Activated naive CD8-positive, alpha-beta T cell treated with anti-CD3 and anti-CD28 coated beads for 36 hours (primary cell): Measurements from ENCODE around the gene IGSF9. TPM values are rescaled to one million over a fixed set of nuclear protein-coding genes. Genes with fewer than 3 reads are reported as not detected.
"Not testable (repeated sequence)": the region's sequence is repeated elsewhere in the genome, so short reads cannot be mapped to it uniquely, and the experiment has no call there.

ENCODE experiments used
- DNase-seq: peaks from one replicate; pipeline ENCODE4 v3.0.0; 2021
- H3K27ac Mint-ChIP-seq: one replicate; pipeline ENCODE4 v1.8.0; 2022; ENCODE audit warnings: mild to moderate bottlenecking, moderate library complexity, mixed read lengths
- H3K27me3 Mint-ChIP-seq: one replicate; pipeline ENCODE4 v1.8.0; 2022; ENCODE audit warnings: mild to moderate bottlenecking, mixed read lengths
- H3K36me3 Mint-ChIP-seq: one replicate; pipeline ENCODE4 v1.8.0; 2021; ENCODE audit warnings: mild to moderate bottlenecking, mixed read lengths
- H3K4me1 Mint-ChIP-seq: one replicate; pipeline ENCODE4 v1.8.0; 2021; ENCODE audit warnings: mixed read lengths
- H3K4me3 Mint-ChIP-seq: one replicate; pipeline ENCODE4 v1.8.0; 2022; ENCODE audit warnings: mild to moderate bottlenecking, moderate library complexity, mixed read lengths
- H3K9me3 Mint-ChIP-seq: one replicate; pipeline ENCODE4 v1.8.0; 2022; ENCODE audit warnings: mixed read lengths
- total RNA-seq, 2 experiments: library from RNA; stranded (reverse); gene quantifications; one replicate each; pipeline ENCODE4 v1.2.3, GENCODE V29; 2021

The IGSF9 gene
- total RNA-seq, 2 experiments from 2014 or later = 0.08 TPM; not detected in 1

DNA sequence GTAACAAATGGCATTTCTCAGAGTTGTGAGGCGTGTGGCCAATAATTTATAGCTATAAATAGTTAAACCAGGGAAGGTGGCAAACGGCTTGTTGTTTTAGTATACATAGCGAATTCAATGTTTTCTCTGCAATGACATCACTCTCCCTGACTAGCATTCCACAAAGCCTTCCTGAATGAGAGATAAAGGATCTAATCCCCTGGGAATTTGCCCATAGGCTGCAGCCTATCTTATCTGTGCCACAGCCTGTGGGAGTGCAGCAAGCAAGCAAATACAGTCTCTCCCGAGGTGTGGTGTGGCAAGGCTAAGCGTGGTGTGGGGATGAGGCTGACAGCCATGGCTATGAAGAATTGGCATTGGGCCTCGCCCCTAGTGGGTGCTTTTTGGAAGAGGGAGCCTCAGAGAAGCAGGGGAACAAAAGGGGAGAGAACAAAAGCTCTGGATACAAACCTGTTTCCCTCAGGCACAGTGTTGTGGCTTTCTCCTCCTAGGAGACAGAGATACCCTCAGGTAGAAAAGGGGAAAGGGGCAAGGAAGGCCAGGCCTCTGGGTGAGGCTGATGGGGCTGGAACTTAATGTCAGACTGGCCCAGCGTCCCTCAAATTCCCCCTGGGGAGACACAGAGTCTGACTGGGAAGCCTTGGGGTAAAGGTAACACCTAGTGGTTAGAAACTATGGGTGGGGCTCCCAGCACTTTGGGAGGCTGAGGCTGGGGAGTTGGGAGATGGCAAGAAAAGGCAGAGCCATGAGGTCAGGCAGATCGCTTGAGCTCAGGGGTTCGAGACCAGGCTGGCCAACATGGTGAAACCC lies 29.0 kb downstream of the IGSF9 start:
- DNase-seq = no peak
- Mint-ChIP-seq H3K27ac (no peak overlapping the region), H3K4me1 (peaks cover 54% of the 10 kb centered on the region), H3K4me3 (no peak overlapping the region), H3K27me3 (no peaks in the 10 kb centered on the region), H3K9me3 (no peaks in the 10 kb centered on the region), H3K36me3 (peaks cover 39% of the 10 kb centered on the region)

- Mint-ChIP-seq H3K4me1 (peaks cover 54% of the 10 kb centered on the region), H3K4me3 (no peak overlapping the region), H3K36me3 (peaks cover 33% of the 10 kb centered on the region), H3K27me3 (no peaks in the 10 kb centered on the region), H3K27ac (no peak overlapping the region), H3K9me3 (no peaks in the 10 kb centered on the region)
- DNase-seq = no peak
These were observed 29.7 kb downstream of the IGSF9 start for GRCh38 chr1:159915571-159916241.

- DNase-seq = no peak
- H3K27me3 Mint-ChIP-seq = no peaks in the 10 kb centered on the region
- H3K4me3 Mint-ChIP-seq = no peak overlapping the region
- H3K27ac Mint-ChIP-seq = peak overlapping the region; percentile 13
- peaks cover 56% of the 10 kb centered on the region for H3K4me1 Mint-ChIP-seq
- H3K9me3 Mint-ChIP-seq = no peaks in the 10 kb centered on the region
- peaks cover 21% of the 10 kb centered on the region for H3K36me3 Mint-ChIP-seq
These were observed 31.0 kb downstream of the IGSF9 start for GRCh38 chr1:159914252-159915018.

DNA sequence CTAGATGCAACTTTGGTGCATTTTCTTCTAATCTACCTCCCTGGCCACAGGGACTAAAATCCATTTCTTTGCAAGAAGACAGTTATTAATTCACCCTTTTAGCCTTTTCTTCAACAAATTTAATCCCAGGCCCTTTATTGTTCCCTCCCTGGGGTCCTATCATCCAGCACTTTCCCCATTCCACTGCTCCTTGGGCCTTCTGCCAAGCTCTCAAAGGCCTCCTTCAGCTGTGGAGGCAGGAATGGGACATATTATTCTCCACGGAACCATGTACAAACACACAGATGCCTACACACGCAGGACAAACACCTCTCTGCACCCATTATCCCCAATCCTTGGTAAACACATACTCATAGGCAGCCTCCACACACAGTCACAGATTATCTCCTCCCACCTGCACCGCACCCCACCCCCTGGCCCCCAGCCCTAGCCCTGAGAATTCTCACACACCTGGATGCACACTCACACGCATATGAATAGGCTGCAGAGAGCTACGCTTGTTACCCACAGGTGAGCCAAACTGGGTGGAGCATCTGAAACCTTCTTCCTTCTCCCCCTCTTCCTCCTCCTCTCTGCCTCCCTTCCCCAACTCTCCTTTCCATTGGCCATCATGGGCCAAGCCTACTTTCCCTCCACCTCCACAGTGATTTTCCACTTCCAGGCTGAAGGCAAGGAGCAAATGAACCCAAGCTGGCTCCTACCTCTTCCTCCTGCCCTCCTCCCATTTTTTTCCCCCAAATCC lies 31.8 kb downstream of the IGSF9 start:
- Mint-ChIP-seq H3K4me3 (no peak overlapping the region), H3K9me3 (no peaks in the 10 kb centered on the region), H3K27ac (no peak overlapping the region), H3K4me1 (peaks cover 56% of the 10 kb centered on the region), H3K27me3 (no peaks in the 10 kb centered on the region), H3K36me3 (peaks cover 15% of the 10 kb centered on the region)
- no peak for DNase-seq

GRCh38 chr1:159911326-159912070 lies 33.9 kb downstream of the IGSF9 start:
- no peak for DNase-seq
- peak overlapping the region; percentile 89 for H3K27ac Mint-ChIP-seq
- peaks cover 5% of the 10 kb centered on the region for H3K36me3 Mint-ChIP-seq
- no peaks in the 10 kb centered on the region for H3K27me3 Mint-ChIP-seq
- peaks cover 48% of the 10 kb centered on the region for H3K4me1 Mint-ChIP-seq
- H3K9me3 Mint-ChIP-seq = no peaks in the 10 kb centered on the region
- H3K4me3 Mint-ChIP-seq = no peak overlapping the region

DNA sequence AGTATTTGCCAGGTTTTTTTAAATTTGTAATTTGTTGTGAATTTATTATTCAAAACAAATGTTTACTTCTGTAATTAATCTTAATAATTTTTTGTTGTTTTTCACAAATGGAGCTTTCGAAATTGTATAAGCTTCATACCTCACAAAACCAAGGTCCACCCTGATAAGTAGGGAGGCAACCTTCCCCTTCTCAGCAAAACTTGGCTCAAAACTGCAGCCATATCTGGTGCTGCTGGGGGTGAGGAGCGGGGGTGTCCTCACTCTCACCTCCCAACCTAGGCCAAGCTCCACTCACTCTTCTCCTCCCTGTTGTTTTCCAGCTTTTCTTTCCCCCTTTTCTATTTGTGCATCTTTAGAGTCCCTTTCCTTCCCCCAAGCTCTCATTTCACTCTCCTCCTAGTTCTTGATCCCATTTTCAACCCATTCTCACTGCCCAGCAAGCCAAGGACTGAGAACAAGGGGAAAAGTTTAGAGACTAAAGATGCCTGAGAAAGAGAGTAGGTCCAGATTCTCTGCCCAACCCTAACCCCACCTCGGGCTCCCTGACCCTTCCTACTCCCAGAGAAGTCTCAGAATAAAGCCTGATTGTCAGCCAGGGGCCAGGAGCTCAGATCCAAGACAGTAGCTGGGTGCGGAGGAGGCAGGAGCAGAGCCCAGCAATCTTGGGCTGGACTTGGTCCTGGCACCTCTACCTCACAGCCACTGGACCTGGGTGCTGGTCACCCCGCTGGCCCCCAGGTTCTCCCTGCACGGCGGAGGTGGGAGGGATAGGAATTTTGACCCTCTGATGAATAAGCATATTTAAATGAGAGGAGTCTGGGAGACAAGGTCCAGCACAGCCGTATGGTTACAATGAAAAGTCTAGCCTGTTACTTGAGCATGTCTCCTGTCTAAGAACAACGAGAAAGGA lies 37.1 kb downstream of the IGSF9 start:
- no peak overlapping the region for H3K4me3 Mint-ChIP-seq

GRCh38 chr1:159906960-159907359 lies 38.5 kb downstream of the IGSF9 start:
- no peaks in the 10 kb centered on the region for H3K36me3 Mint-ChIP-seq
- H3K4me3 Mint-ChIP-seq = no peak overlapping the region
- no peak for DNase-seq
- no peak overlapping the region for H3K27ac Mint-ChIP-seq
- H3K27me3 Mint-ChIP-seq = no peaks in the 10 kb centered on the region
- H3K9me3 Mint-ChIP-seq = no peaks in the 10 kb centered on the region
- peaks cover 27% of the 10 kb centered on the region for H3K4me1 Mint-ChIP-seq

More for the DNA sequence above, 37.1 kb downstream of the IGSF9 start:
- H3K4me1 Mint-ChIP-seq = peaks cover 37% of the 10 kb centered on the region
- no peaks in the 10 kb centered on the region for H3K9me3 Mint-ChIP-seq
- H3K36me3 Mint-ChIP-seq = peaks cover 5% of the 10 kb centered on the region
- DNase-seq = no peak
- peak overlapping the region; percentile 1 for H3K27ac Mint-ChIP-seq
- no peaks in the 10 kb centered on the region for H3K27me3 Mint-ChIP-seq

DNA sequence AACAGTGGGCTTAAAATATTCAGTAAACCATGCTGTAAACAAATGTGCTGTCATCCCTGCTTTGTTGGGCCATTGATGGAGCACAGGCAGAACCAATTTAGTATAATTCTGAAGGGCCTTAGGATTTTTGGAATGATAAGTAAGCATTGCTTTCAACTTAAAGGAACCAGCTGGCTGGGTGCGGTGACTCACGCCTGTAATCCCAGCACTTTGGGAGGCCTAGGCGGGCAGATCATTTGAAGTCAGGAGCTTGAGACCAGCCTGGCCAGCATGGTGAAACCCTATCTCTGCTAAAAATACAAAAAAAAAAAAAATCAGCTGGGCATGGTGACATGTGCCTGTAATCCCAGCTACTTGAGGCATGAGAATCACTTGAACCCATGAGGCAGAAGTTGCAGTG lies 41.4 kb downstream of the IGSF9 start:
- not testable (repeated sequence) for H3K36me3 Mint-ChIP-seq, H3K4me1 Mint-ChIP-seq, H3K27me3 Mint-ChIP-seq, H3K4me3 Mint-ChIP-seq, H3K27ac Mint-ChIP-seq, DNase-seq, H3K9me3 Mint-ChIP-seq

DNA sequence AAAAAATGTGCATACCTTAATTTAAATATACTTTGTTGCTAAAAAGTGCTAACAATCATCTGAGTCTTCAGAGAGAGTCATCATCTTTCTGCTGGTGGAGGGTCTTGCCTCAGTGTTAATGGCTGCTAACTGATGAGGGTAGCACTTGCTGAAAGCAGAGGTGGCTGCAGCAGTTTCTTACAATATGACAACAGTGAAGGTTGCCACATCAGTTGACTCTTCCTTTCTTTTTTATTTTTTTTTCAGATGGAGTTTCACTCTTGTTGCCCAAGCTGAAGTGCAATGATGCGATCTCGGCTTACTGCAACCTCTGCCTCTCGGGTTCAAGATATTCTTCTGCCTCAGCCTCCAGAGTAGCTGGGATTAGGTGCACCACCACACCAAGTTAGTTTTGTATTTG lies 42.9 kb downstream of the IGSF9 start:
- Mint-ChIP-seq H3K36me3 (no peaks in the 10 kb centered on the region), H3K27ac (no peak overlapping the region), H3K4me3 (no peak overlapping the region), H3K27me3 (no peaks in the 10 kb centered on the region), H3K4me1 (peaks cover 2% of the 10 kb centered on the region), H3K9me3 (no peaks in the 10 kb centered on the region)
- DNase-seq = no peak

GRCh38 chr1:159900755-159901360 lies 44.6 kb downstream of the IGSF9 start:
- Mint-ChIP-seq H3K9me3 (no peaks in the 10 kb centered on the region), H3K4me1 (no peaks in the 10 kb centered on the region), H3K27me3 (no peaks in the 10 kb centered on the region), H3K27ac (no peak overlapping the region), H3K36me3 (no peaks in the 10 kb centered on the region), H3K4me3 (no peak overlapping the region)
- no peak for DNase-seq

- DNase-seq = peak; percentile 18
- H3K27me3 Mint-ChIP-seq = no peaks in the 10 kb centered on the region
- no peak within 1 kb of the TSS for H3K4me3 Mint-ChIP-seq
- no peaks in the 10 kb centered on the region for H3K9me3 Mint-ChIP-seq
- no peak within 1 kb of the TSS for H3K27ac Mint-ChIP-seq
- H3K4me1 Mint-ChIP-seq = no peaks in the 10 kb centered on the region
- H3K36me3 Mint-ChIP-seq = no peaks in the 10 kb centered on the region
These were observed 45.2 kb downstream of the IGSF9 start, which contains the start of gene CFAP45 for GRCh38 chr1:159900086-159900680. Gene CFAP45 (minus strand): TSS chr1:159900165. CDS start chr1:159900098, 67 bp downstream.

- H3K9me3 Mint-ChIP-seq, H3K4me3 Mint-ChIP-seq, H3K36me3 Mint-ChIP-seq, H3K27ac Mint-ChIP-seq, H3K27me3 Mint-ChIP-seq, H3K4me1 Mint-ChIP-seq, DNase-seq: not testable (repeated sequence)
These were observed 45.8 kb downstream of the IGSF9 start for GRCh38 chr1:159899634-159900033.

DNA sequence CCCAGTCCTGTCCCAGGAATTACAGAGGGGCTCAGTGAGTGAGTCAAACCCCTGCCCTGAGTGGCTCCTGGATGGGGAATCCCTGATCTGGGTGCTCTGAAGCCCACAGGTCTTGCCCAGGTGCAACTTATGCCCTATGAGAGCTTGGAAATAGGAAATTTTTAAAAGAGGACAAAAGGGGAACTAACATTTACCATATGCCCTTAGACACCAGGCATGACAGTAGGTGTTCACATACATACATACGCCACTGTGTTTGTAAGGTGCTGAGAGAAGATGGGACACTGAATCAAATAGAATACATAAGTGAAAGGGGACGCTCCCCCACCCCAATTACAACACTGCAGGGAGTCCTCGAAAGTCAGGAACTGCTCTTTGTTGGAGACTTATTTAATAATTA lies 46.9 kb downstream of the IGSF9 start:
- Mint-ChIP-seq H3K9me3 (no peaks in the 10 kb centered on the region), H3K4me3 (no peak overlapping the region), H3K4me1 (no peaks in the 10 kb centered on the region), H3K27me3 (no peaks in the 10 kb centered on the region), H3K27ac (no peak overlapping the region), H3K36me3 (no peaks in the 10 kb centered on the region)
- DNase-seq = no peak
